Type B pancreatic cell (in vitro differentiated cells): ENCODE measurements around the gene HBS1L. TPM values are rescaled to one million over a fixed set of nuclear protein-coding genes. Genes with fewer than 3 reads are reported as not detected.
A peak's percentile ranks its signal among the peaks of the same experiment; 100 is the strongest.

Experiments used
- DNase-seq: peaks from one replicate; pipeline ENCODE4 v3.0.0; 2021; ENCODE audit warnings: mixed read lengths; ENCODE audit not compliant: unreplicated experiment; ENCODE audit errors: extremely low spot score
- H3K27ac Mint-ChIP-seq: 2 replicates; pipeline ENCODE4 v1.8.0; 2021; ENCODE audit warnings: mild to moderate bottlenecking, mixed read lengths
- H3K27me3 Mint-ChIP-seq: 2 replicates; pipeline ENCODE4 v1.8.0; 2021; ENCODE audit warnings: mixed read lengths
- H3K36me3 Mint-ChIP-seq: 2 replicates; pipeline ENCODE4 v1.8.0; 2021; ENCODE audit warnings: mixed read lengths
- H3K4me1 Mint-ChIP-seq: one replicate; pipeline ENCODE4 v1.8.0; 2021; ENCODE audit warnings: mixed read lengths; ENCODE audit not compliant: unreplicated experiment
- H3K4me3 Mint-ChIP-seq: 2 replicates; pipeline ENCODE4 v1.8.0; 2021; ENCODE audit warnings: mild to moderate bottlenecking, mixed read lengths
- H3K9me3 Mint-ChIP-seq: 2 replicates; pipeline ENCODE4 v1.8.0; 2021; ENCODE audit warnings: mixed read lengths
- CTCF ChIP-seq: fragments of 200-600 bp; sonication (generic); conservative IDR thresholded peaks from 2 replicates; pipeline ENCODE4 v1.5.0; 2021; ENCODE audit warnings: antibody characterized with exemption, mild to moderate bottlenecking
- total RNA-seq: library from RNA; stranded (reverse); gene quantifications from 2 replicates; pipeline ENCODE4 v1.2.1, GENCODE V29; 2021; ENCODE audit warnings: low replicate concordance

Gene HBS1L
- total RNA-seq, 1 donor from 2014 or later, result 71.0 TPM

- no peak for DNase-seq
- no peaks in the 10 kb centered on the region for H3K36me3 Mint-ChIP-seq
- no peak overlapping the region for H3K27ac Mint-ChIP-seq
- H3K27me3 Mint-ChIP-seq, result peaks cover 10% of the 10 kb centered on the region
- peak; percentile 71 for TF ChIP-seq CTCF
- H3K9me3 Mint-ChIP-seq, result no peaks in the 10 kb centered on the region
- H3K4me1 Mint-ChIP-seq, result no peaks in the 10 kb centered on the region
- H3K4me3 Mint-ChIP-seq, result no peak overlapping the region
Measured at GRCh38 chr6:135088818-135089809, 34.5 kb upstream of the HBS1L start.

GRCh38 chr6:135088281-135088680 is 33.7 kb upstream of the HBS1L start:
- Mint-ChIP-seq H3K27ac (no peak overlapping the region), H3K4me1 (no peaks in the 10 kb centered on the region), H3K9me3 (no peaks in the 10 kb centered on the region), H3K36me3 (no peaks in the 10 kb centered on the region), H3K27me3 (peaks cover 10% of the 10 kb centered on the region), H3K4me3 (no peak overlapping the region)
- no peak for TF ChIP-seq CTCF
- DNase-seq, result no peak

GRCh38 chr6:135087803-135088202 is 33.2 kb upstream of the HBS1L start:
- no peaks in the 10 kb centered on the region for H3K36me3 Mint-ChIP-seq
- peaks cover 10% of the 10 kb centered on the region for H3K27me3 Mint-ChIP-seq
- TF ChIP-seq CTCF, result no peak
- H3K4me3 Mint-ChIP-seq, result no peak overlapping the region
- H3K9me3 Mint-ChIP-seq, result peaks cover 2% of the 10 kb centered on the region
- no peak for DNase-seq
- no peak overlapping the region for H3K27ac Mint-ChIP-seq
- H3K4me1 Mint-ChIP-seq, result no peaks in the 10 kb centered on the region

GRCh38 chr6:135087403-135087802 is 32.8 kb upstream of the HBS1L start:
- Mint-ChIP-seq H3K4me1 (no peaks in the 10 kb centered on the region), H3K27ac (no peak overlapping the region), H3K36me3 (no peaks in the 10 kb centered on the region), H3K4me3 (no peak overlapping the region), H3K9me3 (peaks cover 4% of the 10 kb centered on the region), H3K27me3 (peaks cover 10% of the 10 kb centered on the region)
- no peak for TF ChIP-seq CTCF
- no peak for DNase-seq

GRCh38 chr6:135086414-135086764 is 31.8 kb upstream of the HBS1L start:
- no peak for TF ChIP-seq CTCF
- H3K4me3 Mint-ChIP-seq, result no peak overlapping the region

More at GRCh38 chr6:135086414-135086764, 31.8 kb upstream of the HBS1L start:
- no peak for DNase-seq
- Mint-ChIP-seq H3K9me3 (peaks cover 4% of the 10 kb centered on the region), H3K27ac (no peak overlapping the region), H3K4me1 (no peaks in the 10 kb centered on the region), H3K27me3 (peaks cover 10% of the 10 kb centered on the region), H3K36me3 (no peaks in the 10 kb centered on the region)
